Measurements from ENCODE around the gene FAM25C.
"Not testable (repeated sequence)": the region's sequence is repeated elsewhere in the genome, so short reads cannot be mapped to it uniquely, and the experiment has no call there.

The FAM25C gene

DNA sequence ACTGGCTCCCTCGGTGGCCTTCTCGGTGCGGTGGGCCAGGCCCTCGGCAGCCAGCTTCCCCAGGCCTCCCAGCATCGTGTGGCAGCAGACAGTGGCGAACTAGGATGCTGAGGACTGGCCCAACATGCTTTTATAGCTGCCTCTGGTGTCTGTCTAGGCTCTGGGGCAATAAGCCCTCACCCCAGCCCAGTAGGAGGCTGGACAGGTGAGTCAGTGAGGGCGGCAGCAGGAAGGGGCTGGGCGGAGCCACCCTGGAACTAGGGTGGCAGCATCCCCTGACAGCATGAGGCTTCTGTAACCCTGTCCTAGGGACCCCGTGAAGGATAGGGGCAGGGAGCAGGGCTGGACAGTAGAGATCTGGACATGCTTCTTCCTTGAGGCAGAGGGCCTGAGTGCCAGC lies at the start of gene FAM25C:
Gene FAM25C (minus strand): TSS at position 101 of the 400 bp plus-strand sequence. CDS start 26 bp downstream, at position 75.
- not testable (repeated sequence) for DNase-seq (ENCODE audit: low read depth)

GRCh38 chr10:48044557-48044956 lies 45.0 kb upstream of the FAM25C start:
- not testable (repeated sequence) for DNase-seq (ENCODE audit: low read depth); H3K4me3 ChIP-seq (ENCODE audit: low read length)

More for the DNA sequence above, at the start of gene FAM25C:
- H3K4me3 ChIP-seq (ENCODE audit: low read length) = not testable (repeated sequence)

GRCh38 chr10:48031390-48031789 lies 31.8 kb upstream of the FAM25C start:
- not testable (repeated sequence) for DNase-seq (ENCODE audit: low read depth); H3K4me3 ChIP-seq (ENCODE audit: low read length)

DNA sequence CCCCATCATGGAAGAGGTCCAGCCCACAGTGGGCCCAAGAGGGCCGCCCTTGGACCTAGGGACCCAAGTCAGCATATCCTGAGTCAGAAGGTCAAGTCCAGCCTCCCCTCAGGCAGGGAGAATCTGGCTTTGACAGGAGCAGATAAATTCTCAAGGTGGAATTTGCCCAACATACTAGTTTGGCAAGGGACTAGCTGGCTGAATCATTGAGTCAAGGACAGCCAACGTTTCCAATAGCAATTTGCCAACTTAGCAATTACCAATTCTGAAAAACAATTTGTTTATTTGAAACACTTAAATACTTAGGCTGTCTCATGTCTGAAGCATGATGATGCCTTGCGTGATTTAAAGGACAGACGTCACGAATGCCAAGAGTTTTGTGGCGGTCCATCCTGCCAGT lies 2.7 kb upstream of the FAM25C start:
- H3K4me3 ChIP-seq (ENCODE audit: low read length); DNase-seq (ENCODE audit: low read depth): not testable (repeated sequence)

- not testable (repeated sequence) for DNase-seq (ENCODE audit: low read depth); H3K4me3 ChIP-seq (ENCODE audit: low read length)
Observed at GRCh38 chr10:47994045-47994444, 5.5 kb downstream of the FAM25C start.

DNA sequence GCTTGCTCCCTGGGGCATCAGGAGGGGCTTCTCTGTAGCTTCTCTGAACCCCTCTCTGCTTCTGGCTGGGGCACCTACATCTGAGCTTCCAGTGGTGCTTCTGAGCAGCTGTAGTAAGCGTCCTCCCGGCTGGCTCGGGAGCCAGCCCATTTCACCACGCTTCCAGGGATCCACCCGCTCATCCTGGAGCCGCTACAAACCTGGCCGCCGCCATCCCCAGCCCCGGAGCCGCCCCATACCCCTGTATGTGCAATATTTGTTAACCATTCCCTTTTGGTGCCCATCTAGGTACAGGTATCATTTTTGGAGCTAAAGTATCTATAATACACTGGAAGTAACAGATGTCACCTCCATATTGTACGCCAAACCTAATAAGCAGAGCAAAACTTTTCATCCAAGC lies 7.0 kb downstream of the FAM25C start:
- DNase-seq (ENCODE audit: low read depth); H3K4me3 ChIP-seq (ENCODE audit: low read length): not testable (repeated sequence)

- not testable (repeated sequence) for DNase-seq (ENCODE audit: low read depth); H3K4me3 ChIP-seq (ENCODE audit: low read length)
Observed at GRCh38 chr10:47991706-47992105, 7.9 kb downstream of the FAM25C start.

DNA sequence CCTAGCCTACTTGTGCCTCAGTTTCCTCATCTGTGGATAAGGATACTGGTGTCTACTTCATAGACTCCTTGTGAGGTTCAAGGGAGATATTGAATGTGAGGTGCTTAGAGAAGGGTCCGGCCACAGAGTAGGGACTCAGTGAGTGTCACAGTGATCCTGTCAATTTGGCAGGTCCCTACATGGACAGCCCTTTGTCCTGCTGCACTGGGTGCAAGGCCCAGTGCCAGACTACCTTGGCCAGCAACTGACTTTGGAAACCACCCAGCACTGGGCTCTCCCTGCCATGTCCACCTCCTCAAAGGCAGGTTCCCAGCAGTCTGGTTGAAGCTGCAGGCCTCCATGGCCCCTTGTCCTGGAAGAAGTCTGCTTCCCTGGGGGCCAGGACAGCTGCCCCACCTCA lies 9.5 kb downstream of the FAM25C start:
- H3K4me3 ChIP-seq (ENCODE audit: low read length); DNase-seq (ENCODE audit: low read depth): not testable (repeated sequence)

- DNase-seq (ENCODE audit: low read depth); H3K4me3 ChIP-seq (ENCODE audit: low read length): not testable (repeated sequence)
Observed at GRCh38 chr10:47989542-47989950, 10.0 kb downstream of the FAM25C start.

GRCh38 chr10:47988718-47989541 lies 10.7 kb downstream of the FAM25C start:
- H3K4me3 ChIP-seq (ENCODE audit: low read length) = not testable (repeated sequence)
- DNase-seq (ENCODE audit: low read depth) = peak; percentile 8

DNA sequence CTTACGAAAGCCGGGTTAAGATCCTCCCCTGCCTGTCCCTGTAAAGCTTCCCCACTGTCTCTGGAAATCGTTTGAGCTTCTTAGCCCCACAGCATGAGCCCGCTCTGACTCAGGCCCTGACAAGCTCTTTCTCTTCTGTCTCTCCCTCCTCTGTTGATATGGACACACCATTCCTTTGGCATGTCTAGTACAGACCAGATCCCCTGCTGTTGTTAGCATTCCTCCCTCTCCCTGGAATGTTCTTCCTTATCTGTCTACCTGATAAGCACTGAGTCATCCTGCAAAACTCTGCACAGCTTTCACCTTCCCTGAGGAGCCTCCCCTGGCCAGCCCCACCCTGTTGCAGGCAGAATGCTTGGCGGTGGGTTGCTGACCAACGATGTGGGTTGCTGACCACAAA lies 11.6 kb downstream of the FAM25C start:
- not testable (repeated sequence) for H3K4me3 ChIP-seq (ENCODE audit: low read length); DNase-seq (ENCODE audit: low read depth)

DNA sequence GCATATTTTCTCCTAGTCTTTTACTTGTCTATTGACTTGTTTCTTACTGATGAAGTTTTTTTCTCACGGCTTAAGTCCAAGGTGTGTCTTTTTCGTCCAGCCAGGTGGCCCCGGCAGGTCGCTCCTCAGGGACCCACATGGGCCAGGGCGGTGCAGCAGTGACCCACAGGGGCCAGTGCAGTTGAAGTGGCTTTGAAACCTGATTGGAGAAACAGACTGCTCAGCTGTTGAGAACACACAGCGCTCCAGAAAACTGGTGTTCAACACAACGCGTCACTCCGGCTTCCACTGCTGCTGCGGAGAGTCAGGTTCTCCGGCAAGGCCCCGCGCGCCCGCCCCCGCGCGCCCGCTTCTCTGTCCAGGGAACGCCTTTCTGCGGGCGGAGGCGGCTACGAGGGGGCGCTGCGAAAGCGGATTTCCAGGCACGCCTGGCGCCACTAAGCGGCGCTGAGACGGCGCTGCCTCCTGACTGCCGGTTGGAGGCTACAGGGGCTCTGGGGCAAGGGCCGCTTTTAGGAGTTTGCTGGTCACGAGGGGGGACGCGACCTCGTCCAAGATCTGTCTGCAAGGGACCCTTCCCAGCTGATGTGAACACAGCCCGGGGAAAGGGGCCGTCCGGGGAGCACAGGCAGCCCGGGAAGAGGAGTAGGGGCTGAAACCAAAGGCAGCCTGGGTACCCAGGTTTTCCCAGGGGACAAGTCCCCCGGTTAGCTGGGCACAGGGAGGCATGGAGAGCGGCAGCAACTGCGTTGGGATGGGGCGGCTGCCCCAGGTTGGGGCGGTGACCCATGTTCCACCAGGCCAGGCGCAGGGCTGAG lies 13.0 kb downstream of the FAM25C start:
- H3K4me3 ChIP-seq (ENCODE audit: low read length); DNase-seq (ENCODE audit: low read depth): not testable (repeated sequence)

GRCh38 chr10:47975409-47975808 lies 24.2 kb downstream of the FAM25C start:
- not testable (repeated sequence) for DNase-seq (ENCODE audit: low read depth); H3K4me3 ChIP-seq (ENCODE audit: low read length)

GRCh38 chr10:47973131-47973530 lies 26.5 kb downstream of the FAM25C start:
- not testable (repeated sequence) for H3K4me3 ChIP-seq (ENCODE audit: low read length); DNase-seq (ENCODE audit: low read depth)

DNA sequence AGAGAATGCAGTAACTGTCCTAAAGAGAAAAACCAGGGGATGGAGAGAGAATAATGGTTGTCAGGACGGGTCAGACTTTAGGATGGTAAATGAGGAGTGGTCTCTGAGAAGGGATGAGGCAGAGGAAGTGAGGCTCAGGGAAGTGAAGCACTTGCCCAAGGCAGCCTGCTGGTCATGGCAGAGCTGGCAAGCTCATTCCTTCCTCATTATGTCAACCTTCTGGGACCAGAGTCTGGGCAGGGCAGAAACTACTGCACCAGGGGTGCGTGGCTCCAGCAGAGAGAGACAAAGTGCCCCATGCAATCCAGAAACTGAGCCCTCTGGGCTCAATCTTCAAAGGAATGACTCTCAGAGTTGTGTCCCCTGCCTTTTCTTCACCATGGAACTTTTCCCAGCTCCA lies 27.5 kb downstream of the FAM25C start:
- H3K4me3 ChIP-seq (ENCODE audit: low read length); DNase-seq (ENCODE audit: low read depth): not testable (repeated sequence)

GRCh38 chr10:47971598-47971997 lies 28.0 kb downstream of the FAM25C start:
- not testable (repeated sequence) for DNase-seq (ENCODE audit: low read depth); H3K4me3 ChIP-seq (ENCODE audit: low read length)

DNA sequence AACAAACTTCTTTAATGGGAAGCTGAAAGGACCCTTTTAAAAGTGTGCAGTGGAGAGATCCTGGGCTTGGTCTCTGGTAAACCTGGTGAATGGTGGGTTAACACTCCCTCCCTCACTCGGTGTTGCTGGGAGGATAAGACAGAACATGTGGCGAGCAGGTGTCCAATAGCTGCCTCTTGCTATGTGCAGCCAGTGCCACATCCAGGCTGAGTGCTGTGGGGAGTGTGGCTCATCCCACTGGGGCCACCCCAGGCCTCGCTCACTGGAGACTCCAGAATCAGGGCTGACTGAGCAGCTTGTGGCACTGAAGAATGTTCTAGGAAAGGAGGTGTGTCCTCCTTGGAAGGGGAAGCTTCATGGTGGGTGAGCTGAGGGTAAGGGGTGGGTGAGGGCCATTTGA lies 29.5 kb downstream of the FAM25C start:
- H3K4me3 ChIP-seq (ENCODE audit: low read length) = not testable (repeated sequence)

GRCh38 chr10:47968988-47969387 lies 30.6 kb downstream of the FAM25C start:
- not testable (repeated sequence) for DNase-seq (ENCODE audit: low read depth); H3K4me3 ChIP-seq (ENCODE audit: low read length)

More for the DNA sequence above, 29.5 kb downstream of the FAM25C start:
- not testable (repeated sequence) for DNase-seq (ENCODE audit: low read depth)

- not testable (repeated sequence) for H3K4me3 ChIP-seq (ENCODE audit: low read length); DNase-seq (ENCODE audit: low read depth)
Observed at GRCh38 chr10:47964280-47965063, 35.1 kb downstream of the FAM25C start.
